Astrocyte (in vitro differentiated cells and primary cell): ENCODE measurements around the gene A4GALT. TPM values are rescaled to one million over a fixed set of nuclear protein-coding genes. Genes with fewer than 3 reads are reported as not detected.
A peak's percentile ranks its signal among the peaks of the same experiment; 100 is the strongest.
"Not testable (repeated sequence)": the region's sequence is repeated elsewhere in the genome, so short reads cannot be mapped to it uniquely, and the experiment has no call there.

Experiments
- DNase-seq: peaks from one replicate; pipeline ENCODE4 v3.0.0-alpha.2; 2010; ENCODE audit warnings: low read depth
- FAIRE-seq: peaks from 2 replicates; lab custom pipeline; 2011; peaks lifted over from hg19 to GRCh38; lab: Jason Lieb, UNC
- H2AFZ ChIP-seq: 2 replicates; pipeline ENCODE4 v1.6.0; 2012; ENCODE audit warnings: low read depth, low read length, inconsistent platforms
- H3K27ac ChIP-seq: 2 replicates; pipeline ENCODE4 v1.5.1; 2011; ENCODE audit warnings: low read depth, low read length, inconsistent platforms
- H3K27me3 ChIP-seq: 2 replicates; pipeline ENCODE4 v1.6.0; 2011; ENCODE audit warnings: low read length, inconsistent platforms; ENCODE audit not compliant: insufficient read depth
- H3K36me3 ChIP-seq: 2 replicates; pipeline ENCODE4 v1.5.1; 2011; ENCODE audit warnings: low read length, inconsistent platforms; ENCODE audit not compliant: insufficient read depth
- H3K4me1 ChIP-seq: 2 replicates; pipeline ENCODE4 v1.5.1; 2011; ENCODE audit warnings: low read length, inconsistent platforms; ENCODE audit not compliant: insufficient read depth
- H3K4me2 ChIP-seq: 2 replicates; pipeline ENCODE4 v1.6.0; 2012; ENCODE audit warnings: low read length, inconsistent platforms
- H3K4me3 ChIP-seq: 2 replicates; pipeline ENCODE4 v1.5.1; 2011; ENCODE audit warnings: low read depth, mild to moderate bottlenecking, low read length, inconsistent platforms; ENCODE audit not compliant: insufficient read depth
- H3K79me2 ChIP-seq: 2 replicates; pipeline ENCODE4 v1.6.0; 2012; ENCODE audit warnings: mild to moderate bottlenecking, low read length, inconsistent platforms; ENCODE audit not compliant: insufficient read depth
- H3K9ac ChIP-seq: 2 replicates; pipeline ENCODE4 v1.6.0; 2012; ENCODE audit warnings: mild to moderate bottlenecking, low read length, inconsistent platforms
- H3K9me3 ChIP-seq: 2 replicates; pipeline ENCODE4 v1.5.1; 2012; ENCODE audit warnings: low read depth, mild to moderate bottlenecking, low read length, inconsistent platforms; ENCODE audit not compliant: insufficient read depth
- H4K20me1 ChIP-seq: 2 replicates; pipeline ENCODE4 v1.6.0; 2012; ENCODE audit warnings: low read length, inconsistent platforms; ENCODE audit not compliant: insufficient read depth
- H3K27ac Mint-ChIP-seq: one replicate; pipeline ENCODE4 v1.8.0; 2021; ENCODE audit warnings: mild to moderate bottlenecking, mixed read lengths; ENCODE audit not compliant: unreplicated experiment
- H3K27me3 Mint-ChIP-seq: one replicate; pipeline ENCODE4 v1.8.0; 2021; ENCODE audit warnings: low read depth, mixed read lengths; ENCODE audit not compliant: unreplicated experiment
- H3K36me3 Mint-ChIP-seq: one replicate; pipeline ENCODE4 v1.8.0; 2021; ENCODE audit warnings: low read depth, mixed read lengths; ENCODE audit not compliant: unreplicated experiment
- H3K4me1 Mint-ChIP-seq: one replicate; pipeline ENCODE4 v1.8.0; 2021; ENCODE audit warnings: low read depth, mixed read lengths; ENCODE audit not compliant: unreplicated experiment
- H3K4me3 Mint-ChIP-seq: one replicate; pipeline ENCODE4 v1.8.0; 2021; ENCODE audit warnings: mild to moderate bottlenecking, moderate library complexity, mixed read lengths; ENCODE audit not compliant: unreplicated experiment
- H3K9me3 Mint-ChIP-seq: one replicate; pipeline ENCODE4 v1.8.0; 2021; ENCODE audit warnings: mild to moderate bottlenecking, mixed read lengths; ENCODE audit not compliant: unreplicated experiment
- EZH2 ChIP-seq: IDR thresholded peaks from 2 replicates; pipeline ENCODE4 v1.6.1; 2012; ENCODE audit warnings: mild to moderate bottlenecking, low read length, inconsistent platforms; ENCODE audit not compliant: insufficient read depth
- total RNA-seq: library from RNA; stranded (reverse); gene quantifications from 2 replicates; pipeline ENCODE4 v1.2.1, GENCODE V29; 2021
- TF ChIP-seq, protein P1 (sequence below): IDR thresholded peaks from 2 replicates; pipeline ENCODE4 v1.5.1; 2011; ENCODE audit warnings: low read depth, mild to moderate bottlenecking, inconsistent platforms, low read length, moderate library complexity; ENCODE audit not compliant: insufficient read depth

The A4GALT gene
- total RNA-seq, 1 donor from 2014 or later: 1.9 TPM

DNA sequence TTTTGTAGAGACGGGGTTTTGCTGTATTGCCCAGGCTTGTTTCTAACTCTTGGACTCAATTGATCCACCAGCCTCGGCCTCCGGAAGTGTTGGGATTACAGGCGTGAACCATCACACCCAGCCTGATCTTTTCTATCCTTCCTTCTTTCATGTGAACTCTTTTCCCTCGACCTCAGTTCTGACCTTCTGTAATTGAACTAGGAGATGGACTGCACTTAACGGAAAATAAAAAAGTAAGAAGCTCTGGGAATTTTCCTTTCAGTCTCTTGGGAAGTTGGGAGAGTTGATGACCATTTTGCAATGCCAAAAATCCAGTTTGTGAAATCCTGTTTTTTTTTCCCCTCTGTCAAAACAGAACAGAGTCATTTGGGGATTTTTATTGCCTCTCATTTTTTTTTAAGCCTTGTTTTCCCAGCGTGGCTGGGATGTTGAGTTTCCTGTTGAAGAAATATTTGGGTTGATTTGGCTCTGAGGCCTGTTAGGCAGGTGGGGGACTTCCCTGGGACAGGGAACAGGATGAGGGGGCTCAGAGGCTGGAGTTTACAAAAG is 44.5 kb downstream of the A4GALT start:
- TF ChIP-seq, protein P1, sequence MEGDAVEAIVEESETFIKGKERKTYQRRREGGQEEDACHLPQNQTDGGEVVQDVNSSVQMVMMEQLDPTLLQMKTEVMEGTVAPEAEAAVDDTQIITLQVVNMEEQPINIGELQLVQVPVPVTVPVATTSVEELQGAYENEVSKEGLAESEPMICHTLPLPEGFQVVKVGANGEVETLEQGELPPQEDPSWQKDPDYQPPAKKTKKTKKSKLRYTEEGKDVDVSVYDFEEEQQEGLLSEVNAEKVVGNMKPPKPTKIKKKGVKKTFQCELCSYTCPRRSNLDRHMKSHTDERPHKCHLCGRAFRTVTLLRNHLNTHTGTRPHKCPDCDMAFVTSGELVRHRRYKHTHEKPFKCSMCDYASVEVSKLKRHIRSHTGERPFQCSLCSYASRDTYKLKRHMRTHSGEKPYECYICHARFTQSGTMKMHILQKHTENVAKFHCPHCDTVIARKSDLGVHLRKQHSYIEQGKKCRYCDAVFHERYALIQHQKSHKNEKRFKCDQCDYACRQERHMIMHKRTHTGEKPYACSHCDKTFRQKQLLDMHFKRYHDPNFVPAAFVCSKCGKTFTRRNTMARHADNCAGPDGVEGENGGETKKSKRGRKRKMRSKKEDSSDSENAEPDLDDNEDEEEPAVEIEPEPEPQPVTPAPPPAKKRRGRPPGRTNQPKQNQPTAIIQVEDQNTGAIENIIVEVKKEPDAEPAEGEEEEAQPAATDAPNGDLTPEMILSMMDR: no peak
- no peak for TF ChIP-seq EZH2
- H3K4me2 ChIP-seq: no peak overlapping the region
- H3K9ac ChIP-seq: no peak overlapping the region
- H3K27ac ChIP-seq: no peak overlapping the region
- DNase-seq (no peak), FAIRE-seq (no peak)
- no peaks in the 10 kb centered on the region for H3K27me3 ChIP-seq
- Mint-ChIP-seq H3K27ac (no peak overlapping the region), H3K9me3 (peaks cover 5% of the 10 kb centered on the region), H3K27me3 (no peaks in the 10 kb centered on the region), H3K36me3 (peaks cover 5% of the 10 kb centered on the region), H3K4me3 (no peak overlapping the region), H3K4me1 (peaks cover 9% of the 10 kb centered on the region)
- H3K9me3 ChIP-seq: peaks cover 3% of the 10 kb centered on the region
- no peak overlapping the region for H2AFZ ChIP-seq
- no peaks in the 10 kb centered on the region for H4K20me1 ChIP-seq
- peaks cover 9% of the 10 kb centered on the region for H3K4me1 ChIP-seq
- H3K4me3 ChIP-seq: no peak overlapping the region
- no peaks in the 10 kb centered on the region for H3K79me2 ChIP-seq
- H3K36me3 ChIP-seq: no peaks in the 10 kb centered on the region

DNA sequence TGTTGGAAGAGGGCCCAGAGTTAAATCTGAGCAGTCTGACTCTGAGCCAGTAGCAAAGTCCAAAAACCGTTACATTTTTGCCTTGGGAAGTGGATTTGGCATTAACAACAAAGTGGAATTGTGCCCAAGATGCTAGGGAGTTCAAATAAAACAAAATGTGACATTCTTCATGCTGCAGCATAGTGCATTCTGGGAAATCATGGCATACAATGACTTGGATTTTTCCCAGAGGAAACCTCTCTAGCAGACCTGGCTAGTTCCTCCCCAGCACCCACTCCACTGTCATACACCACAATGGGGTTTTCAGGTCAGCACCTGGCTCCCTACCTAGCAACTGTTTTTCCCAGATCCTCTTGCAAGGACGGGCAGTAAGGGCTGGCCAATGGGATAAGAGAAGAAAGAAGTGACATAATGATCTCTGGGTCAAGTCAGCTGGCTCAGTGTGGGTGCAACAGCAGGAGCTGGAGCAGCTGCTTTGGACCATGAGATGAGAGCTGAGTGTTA is 46.7 kb downstream of the A4GALT start:
- no peak for FAIRE-seq
- H3K27ac Mint-ChIP-seq: no peak overlapping the region
- no peaks in the 10 kb centered on the region for H3K79me2 ChIP-seq

DNA sequence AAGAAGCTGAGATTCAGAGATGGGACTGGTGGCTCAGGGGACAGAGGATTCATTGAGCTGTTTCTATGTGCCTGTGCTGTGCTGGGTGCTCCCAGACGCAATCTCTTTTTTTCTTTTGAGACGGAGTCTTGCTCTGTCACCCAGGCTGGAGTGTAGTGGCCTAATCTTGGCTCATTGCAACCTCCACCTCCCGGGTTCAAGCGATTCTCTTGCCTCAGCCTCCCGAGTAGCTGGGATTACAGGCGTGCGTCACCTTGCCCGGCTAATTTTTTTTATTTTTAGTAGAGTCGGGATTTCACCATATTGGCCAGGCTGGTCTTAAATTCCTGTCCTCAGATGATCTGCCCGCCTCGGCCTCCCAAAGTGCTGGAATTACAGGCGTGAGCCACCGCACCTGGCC is 47.6 kb downstream of the A4GALT start:
- not testable (repeated sequence) for H3K4me3 Mint-ChIP-seq

More for the DNA sequence above, 46.7 kb downstream of the A4GALT start:
- no peaks in the 10 kb centered on the region for H3K36me3 ChIP-seq
- H3K9ac ChIP-seq: no peak overlapping the region
- H3K4me2 ChIP-seq: no peak overlapping the region
- H3K4me1 ChIP-seq: no peaks in the 10 kb centered on the region
- no peak overlapping the region for H3K4me3 Mint-ChIP-seq
- H3K36me3 Mint-ChIP-seq: peaks cover 5% of the 10 kb centered on the region
- H3K4me3 ChIP-seq: no peak overlapping the region
- H3K27me3 Mint-ChIP-seq: no peaks in the 10 kb centered on the region
- no peaks in the 10 kb centered on the region for H3K4me1 Mint-ChIP-seq
- TF ChIP-seq, protein P1: no peak
- no peak for TF ChIP-seq EZH2
- peaks cover 5% of the 10 kb centered on the region for H3K9me3 Mint-ChIP-seq
- no peak overlapping the region for H3K27ac ChIP-seq
- peaks cover 2% of the 10 kb centered on the region for H3K9me3 ChIP-seq
- peak; percentile 25 for DNase-seq
- no peaks in the 10 kb centered on the region for H4K20me1 ChIP-seq
- no peak overlapping the region for H2AFZ ChIP-seq
- no peaks in the 10 kb centered on the region for H3K27me3 ChIP-seq

More for the DNA sequence above, 47.6 kb downstream of the A4GALT start:
- not testable (repeated sequence) for H3K4me2 ChIP-seq, H3K9ac ChIP-seq, H4K20me1 ChIP-seq, H3K9me3 Mint-ChIP-seq, H3K27ac Mint-ChIP-seq, FAIRE-seq, H3K9me3 ChIP-seq, DNase-seq, H3K36me3 ChIP-seq, H3K27me3 ChIP-seq, H3K36me3 Mint-ChIP-seq, H3K4me1 ChIP-seq, H3K27me3 Mint-ChIP-seq, H3K79me2 ChIP-seq, H2AFZ ChIP-seq, H3K4me1 Mint-ChIP-seq, H3K4me3 ChIP-seq, H3K27ac ChIP-seq
